ENCODE results near the gene BTBD9.

BTBD9 gene

DNA sequence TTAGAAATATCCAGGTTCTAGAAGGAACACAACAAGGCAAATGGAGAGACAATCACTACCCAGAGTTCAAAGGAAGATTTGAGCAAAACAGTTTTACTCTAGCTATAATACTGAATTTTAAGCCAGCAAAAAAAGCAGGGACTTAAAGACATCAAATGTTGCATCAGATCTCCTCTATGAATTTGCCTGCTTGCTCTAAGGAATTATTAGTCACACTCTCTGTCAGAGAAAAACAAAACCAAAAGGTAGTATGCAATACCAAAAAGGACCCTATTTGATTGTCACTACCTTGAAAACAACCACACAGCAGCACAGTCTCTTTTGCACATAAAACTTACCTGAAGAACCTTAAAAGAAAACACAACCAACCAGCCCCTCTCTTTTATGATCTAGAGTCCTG is 46.3 kb downstream of the BTBD9 start:
- DNase-seq, result no peak

DNA sequence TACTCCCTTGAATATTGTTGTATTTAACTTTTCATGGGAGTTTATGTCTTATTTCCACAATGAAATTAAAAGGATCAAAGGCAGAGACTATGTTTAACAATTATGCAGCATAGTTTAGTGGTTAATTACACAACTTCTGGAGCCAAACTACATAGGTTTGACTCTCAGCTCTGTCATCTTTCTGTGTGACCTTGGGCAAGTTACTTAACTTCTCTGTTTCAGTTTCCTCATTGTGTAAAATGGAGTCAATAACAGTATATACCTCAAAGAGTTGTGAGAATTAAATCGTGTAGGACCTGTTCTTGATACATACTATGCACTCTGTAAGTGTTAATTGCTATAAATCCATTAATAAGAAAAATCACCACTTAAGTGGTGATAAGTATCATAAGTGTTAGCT is 48.3 kb downstream of the BTBD9 start:
- no peak for DNase-seq

DNA sequence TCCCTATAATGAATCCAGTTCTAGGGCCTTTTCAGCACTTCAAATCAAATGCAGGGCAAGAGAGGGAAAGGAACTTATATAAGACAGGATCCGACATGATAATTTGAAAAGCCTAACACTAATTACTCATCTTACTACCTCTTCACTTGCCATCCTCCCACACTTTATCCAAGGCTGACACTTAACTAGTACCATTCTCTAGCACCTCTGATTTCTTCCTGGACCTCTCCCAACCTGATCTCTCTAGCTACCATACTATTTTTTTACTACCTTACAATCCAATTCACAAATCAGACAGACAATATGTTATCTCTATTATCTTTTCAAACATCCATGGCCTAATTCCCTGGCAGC is 50.4 kb downstream of the BTBD9 start:
- no peak for DNase-seq

DNA sequence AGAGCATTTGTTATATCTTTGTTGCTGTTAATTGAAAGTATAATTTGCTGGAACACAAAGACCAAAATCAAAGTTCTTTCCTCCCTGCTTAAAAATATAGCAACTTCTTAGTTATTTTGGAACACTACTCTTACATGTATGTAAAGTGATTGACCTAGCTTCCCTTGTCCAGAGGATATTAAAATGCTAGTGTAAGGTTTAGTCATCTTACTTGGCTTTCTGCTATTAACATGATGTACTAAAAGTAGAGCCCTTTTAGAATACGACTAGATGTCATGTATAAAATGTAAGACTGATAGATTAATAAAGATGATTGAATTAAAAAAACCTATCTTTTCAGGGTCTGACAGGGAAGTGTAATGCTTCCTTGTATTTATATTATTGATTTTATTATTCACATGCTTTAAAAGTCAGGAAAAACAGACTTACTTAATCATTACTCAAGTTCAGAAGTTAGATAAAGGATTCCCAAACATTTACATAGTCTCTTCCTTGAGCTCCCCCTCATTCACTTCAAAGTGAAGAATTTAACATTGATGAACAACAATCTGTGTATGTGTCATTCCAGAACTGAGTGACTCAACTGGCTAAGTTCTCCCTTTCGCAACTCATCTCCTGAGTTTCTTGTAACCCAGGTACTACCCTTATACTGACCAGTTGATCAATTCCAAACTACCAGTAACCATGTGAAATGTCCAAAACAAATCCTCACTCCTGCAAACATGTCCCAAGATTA is 50.9 kb downstream of the BTBD9 start:
- DNase-seq, result no peak

DNA sequence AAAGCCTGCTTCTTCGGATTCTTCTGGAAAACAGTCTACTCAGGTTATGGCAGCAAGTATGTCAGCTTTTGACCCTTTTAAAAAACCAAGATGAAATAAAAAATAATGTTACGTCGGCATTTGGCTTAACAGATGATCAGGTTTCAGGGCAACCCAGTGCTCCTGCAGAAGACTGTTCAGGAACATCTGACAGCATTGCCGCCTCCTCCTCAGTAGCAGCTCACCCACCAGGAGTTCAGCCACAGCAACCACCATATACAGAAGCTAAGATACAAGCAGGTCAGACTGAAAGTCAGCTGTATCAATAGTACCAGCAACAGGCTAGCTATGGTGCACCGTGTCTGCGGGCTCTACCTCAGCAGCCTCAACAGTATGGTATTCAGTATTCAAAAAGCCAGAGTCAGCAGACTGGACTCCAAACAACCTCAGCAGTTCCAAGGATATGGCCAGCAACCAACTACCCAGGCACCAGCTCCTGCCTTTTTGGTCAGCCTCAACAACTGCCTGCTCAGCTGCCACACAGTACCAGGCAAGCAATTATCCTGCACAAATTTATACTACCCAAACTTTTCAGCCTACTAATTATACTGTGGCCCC is 51.9 kb downstream of the BTBD9 start:
- DNase-seq, result no peak

DNA sequence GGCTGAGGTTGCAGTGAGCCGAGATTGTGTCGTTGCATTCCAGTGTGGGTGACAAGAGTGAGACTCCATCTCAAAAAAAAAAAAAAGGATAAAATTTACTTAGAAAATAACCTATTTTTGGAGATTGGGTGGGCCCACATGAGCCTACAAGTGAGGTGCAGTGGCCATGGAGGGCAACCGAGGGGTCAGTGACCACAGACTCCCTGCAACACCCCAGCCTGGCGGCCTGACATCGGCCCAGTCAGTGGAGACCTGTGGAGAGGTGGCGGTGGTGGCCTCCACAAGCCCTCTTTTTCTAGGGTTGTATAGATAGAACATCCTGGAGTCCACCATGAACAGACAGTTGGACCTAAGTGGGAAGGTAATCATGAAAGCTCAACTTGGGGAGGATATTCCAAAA is 52.7 kb downstream of the BTBD9 start:
- DNase-seq, result no peak

GRCh38 chr6:38584731-38585130 is 55.0 kb downstream of the BTBD9 start:
- DNase-seq, result no peak

DNA sequence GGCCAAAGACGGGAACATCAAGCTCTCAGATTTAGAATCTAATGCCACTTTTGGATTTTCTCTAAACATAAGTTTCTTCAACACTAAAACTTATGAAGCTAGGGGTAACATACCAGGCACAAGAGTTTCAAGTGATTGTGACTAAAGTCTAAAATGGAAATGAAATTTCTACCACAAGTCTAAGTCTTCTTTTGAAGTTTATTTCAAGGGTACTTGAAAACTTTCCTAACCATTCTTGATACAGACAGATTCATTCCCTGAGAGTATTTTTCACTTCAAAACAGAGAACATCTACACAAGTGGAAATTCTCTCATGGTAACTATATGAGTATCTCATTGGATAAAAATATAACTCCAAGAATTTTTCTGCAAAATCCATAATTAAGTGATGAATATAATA is 56.2 kb downstream of the BTBD9 start:
- DNase-seq, result no peak

DNA sequence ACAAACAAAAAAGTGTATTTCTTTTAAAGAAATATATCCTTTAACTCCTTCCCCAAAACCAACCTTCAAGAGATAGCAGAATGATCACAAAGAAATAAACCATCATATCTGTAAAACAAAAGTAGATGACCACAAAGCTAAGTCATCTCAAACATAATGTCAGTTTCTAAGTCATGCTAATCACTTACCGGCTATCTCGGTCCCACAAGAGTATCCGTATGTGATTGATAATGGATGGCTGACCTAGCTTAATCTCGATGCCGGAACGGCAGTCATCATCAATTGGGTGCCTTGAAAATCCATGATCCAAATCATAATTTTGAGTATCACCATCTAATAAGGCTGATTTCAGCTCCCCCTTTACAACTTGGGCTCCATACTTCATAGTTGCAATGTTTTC is 59.7 kb downstream of the BTBD9 start:
- DNase-seq, result no peak

DNA sequence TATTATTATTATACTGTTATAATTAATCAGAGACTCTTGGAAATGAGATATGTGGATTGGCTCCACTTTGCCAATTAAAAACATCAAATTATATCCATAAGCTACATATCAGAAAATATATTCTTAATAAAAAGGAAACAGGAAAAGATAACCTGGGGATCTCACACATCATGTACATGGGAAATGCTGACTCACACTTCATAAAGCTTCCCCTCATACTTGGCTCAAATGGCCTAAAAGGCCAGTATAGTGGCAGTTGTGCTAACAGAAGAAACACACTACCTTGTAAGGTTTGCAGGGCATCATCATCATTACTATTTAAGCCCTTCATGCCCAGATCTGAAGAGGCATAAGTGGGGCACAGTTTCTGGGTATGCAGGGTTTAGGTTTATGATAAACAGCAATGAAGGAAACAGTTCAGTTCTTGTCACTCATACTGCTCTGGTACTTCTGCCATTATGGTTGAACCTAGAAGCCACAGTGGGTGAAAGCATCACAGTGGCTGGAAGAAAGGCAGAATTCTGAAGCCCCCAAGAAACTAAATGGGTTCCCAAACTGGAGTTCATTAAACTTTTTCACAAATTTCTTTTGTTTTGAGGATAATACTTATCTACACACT is 60.6 kb downstream of the BTBD9 start:
- DNase-seq, result no peak

- DNase-seq, result no peak
Observed at GRCh38 chr6:38578075-38578474, 61.7 kb downstream of the BTBD9 start.

GRCh38 chr6:38577492-38577891 is 62.2 kb downstream of the BTBD9 start:
- no peak for DNase-seq

DNA sequence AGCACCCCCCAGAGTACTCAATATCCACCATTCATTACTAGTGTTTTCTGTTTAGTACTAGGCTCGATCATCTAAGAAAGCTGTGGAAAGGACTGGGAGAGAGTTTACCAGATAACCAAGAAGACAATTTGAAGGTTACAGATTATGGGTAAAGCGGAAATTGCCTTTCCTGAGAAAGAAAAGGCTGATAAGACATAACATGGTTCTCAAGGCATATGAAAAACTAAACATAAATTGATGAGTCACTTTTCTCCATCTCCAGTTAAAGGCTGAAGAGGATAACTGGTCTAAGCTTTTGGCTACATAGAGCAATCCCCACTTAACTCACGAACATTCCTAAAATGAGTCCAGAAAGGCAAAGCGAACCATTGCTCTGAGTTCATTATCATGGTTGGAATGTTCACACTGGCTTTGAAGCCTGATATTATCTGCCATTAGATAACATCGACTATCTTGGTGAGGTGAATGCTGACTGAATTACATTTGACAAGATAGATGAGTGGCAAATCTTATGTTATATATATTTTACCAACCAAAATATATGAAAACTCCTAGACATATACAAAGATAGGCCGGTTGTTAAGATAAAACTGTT is 65.8 kb downstream of the BTBD9 start:
- no peak for DNase-seq

DNA sequence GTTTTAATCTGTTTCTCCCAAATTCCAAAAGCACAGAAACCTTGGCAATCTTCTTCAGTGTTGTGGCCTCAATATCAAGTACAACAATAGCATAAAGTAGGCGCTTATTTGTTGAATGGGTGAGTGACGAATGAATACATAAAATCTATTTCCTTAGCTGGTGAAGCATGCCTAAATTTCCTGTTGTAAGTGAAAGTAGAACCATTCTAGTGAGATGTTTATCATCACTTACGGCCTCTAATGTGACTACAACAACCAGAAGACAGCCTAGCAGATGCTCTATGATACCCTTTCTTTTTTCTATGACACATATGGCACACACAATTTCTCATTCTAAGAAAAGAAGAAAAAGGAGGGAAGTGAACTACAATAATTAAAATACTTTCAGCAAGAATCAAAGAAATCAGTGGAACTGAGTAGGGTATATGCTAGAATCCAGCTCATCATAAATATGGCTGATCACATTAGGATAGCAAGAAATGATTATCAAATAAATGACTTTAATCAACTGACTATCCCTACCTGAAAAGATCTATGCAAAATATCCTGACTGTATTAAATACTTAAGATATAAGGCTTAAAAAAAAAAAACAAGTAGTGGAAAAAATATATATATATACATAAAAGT is 67.4 kb downstream of the BTBD9 start:
- DNase-seq, result no peak

DNA sequence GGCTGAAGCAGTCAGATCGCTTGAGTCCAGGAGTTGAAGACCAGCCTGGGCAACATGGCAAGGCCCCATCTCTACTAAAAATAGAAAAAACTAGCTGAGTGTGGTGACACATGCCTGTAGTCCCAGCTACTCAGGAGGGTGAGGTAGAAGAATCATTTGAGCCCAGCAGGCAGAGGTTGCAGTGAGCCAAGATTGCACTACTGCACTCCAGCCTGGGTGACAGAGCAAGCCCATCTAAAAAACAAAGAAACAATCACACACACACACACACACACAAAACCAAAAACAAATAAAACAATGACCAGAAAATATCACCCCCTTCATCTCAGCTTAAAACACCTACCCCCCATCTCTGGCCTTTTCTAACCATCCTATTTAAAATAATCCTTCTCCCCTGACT is 68.0 kb downstream of the BTBD9 start:
- no peak for DNase-seq

DNA sequence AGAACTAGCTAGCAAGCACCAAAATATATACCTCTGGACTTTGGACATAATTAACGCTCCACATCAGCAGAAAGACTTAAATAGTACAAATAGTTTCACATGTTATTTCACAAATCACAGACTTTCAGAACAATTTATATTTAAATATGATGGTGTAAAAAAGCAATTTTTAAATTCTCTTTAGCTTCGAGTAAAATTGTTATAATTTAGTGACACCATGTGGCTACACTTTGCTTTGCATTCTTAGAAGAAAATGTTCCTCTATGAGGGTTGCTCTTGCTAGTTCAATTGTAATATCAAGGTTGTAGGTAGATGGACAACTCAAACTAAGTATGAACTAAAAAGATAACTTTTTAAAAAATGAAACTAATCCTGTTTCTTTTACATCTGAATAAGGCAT is 69.0 kb downstream of the BTBD9 start:
- DNase-seq, result no peak

- DNase-seq, result no peak
Observed at GRCh38 chr6:38567436-38567835, 72.3 kb downstream of the BTBD9 start.

GRCh38 chr6:38566295-38567030 is 73.3 kb downstream of the BTBD9 start:
- DNase-seq, result no peak

DNA sequence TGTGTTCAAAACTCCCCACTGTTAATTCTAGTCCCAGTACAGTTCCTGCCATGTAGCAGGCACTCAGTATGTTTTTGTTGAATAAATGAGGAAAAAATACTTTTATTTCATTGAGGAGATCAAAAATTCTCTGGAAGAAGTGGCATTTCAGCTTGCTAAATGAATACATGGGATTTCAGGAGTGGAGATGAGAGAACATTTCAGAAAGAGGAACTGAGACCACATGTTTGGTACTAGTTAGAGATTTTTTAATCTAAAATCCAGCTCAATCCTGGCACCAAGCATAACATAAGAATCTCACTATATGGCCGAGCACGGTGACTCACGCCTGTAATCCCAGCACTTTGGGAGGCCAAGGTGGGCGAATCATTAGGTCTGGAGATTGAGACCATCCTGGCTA is 75.4 kb downstream of the BTBD9 start:
- DNase-seq, result no peak

DNA sequence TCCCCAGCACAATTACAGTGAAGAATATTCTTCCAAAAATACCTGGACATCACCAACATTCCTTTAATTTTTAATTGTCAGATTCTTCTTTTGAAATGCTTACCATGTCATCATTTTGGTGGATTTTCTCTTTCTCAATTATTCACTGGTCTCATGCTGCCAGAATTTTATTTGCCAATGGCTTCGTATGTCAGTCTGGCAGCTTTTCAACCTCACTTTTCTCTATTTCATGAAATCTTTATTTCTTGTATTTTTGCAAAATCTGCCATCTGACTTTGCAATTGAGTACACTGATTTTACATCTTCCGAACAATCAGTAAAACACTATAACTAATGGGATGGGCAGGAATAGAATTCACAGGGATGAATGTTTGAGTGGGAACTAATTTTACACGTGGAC is 84.1 kb downstream of the BTBD9 start:
- no peak for DNase-seq

GRCh38 chr6:38554700-38555413 is 84.9 kb downstream of the BTBD9 start:
- no peak for DNase-seq

- no peak for DNase-seq
Observed at GRCh38 chr6:38554014-38554413, 85.7 kb downstream of the BTBD9 start.
